ENCODE data around the gene APEH.
"Not testable (repeated sequence)": the region's sequence is repeated elsewhere in the genome, so short reads cannot be mapped to it uniquely, and the experiment has no call there.

APEH gene

DNA sequence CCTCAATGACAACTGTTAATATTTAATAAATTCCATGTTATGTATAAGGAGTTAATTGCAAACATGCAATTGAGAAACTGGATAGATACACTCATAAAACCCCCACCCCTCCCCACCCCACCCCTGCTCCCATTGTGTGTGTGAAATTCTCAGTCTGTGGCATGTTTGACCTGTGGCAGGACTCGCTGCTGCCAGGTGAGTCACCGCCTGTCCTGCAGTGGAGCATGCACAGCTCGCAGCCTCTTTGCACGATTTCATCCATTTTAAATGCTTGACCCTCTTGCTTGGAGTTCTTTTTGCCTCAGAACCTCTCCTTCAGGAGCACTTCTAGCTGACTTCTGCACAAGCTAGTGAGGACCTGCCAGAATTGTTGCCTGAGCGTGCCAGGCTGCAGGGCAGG, 5.3 kb upstream of the APEH start:
- no peak for DNase-seq (ENCODE audit: low read depth)

DNA sequence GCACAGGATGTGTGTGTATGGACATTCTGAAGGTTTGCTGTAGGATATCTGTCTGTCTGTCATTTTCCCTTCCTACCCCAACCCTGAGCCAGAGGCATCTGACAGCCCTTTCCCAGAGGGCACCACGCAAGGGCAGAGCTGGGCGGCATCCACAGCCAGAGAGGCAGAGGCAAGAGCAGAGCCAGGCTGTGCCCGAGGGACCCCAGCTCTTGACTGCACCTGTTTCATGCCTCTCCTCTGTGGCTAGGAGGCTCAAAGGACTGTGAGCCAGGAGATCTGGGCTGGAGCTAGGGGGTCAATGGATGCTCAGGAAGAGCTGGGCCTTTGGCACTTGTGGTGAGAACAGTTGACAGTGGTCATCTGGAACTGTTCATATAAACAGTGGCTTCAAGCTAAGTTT, 4.8 kb upstream of the APEH start:
- no peak for DNase-seq (ENCODE audit: low read depth)

DNA sequence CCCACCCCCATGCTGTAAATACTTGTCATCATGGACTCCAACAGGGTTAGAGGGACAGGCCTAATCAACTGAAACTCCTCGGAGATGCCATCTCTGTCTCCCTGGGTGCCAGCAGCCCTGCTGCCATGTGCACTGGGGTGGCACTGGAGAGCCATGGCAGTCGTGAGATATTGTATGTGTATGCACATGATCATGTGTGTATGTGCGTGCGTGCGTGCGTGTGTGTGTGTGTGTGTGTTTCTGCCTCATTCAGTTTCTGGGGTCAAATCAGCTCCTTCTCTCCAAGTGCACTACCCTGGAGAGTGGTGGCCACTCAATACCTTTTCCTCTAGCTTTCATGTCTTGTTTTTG, 3.2 kb upstream of the APEH start:
- DNase-seq (ENCODE audit: low read depth) = no peak

DNA sequence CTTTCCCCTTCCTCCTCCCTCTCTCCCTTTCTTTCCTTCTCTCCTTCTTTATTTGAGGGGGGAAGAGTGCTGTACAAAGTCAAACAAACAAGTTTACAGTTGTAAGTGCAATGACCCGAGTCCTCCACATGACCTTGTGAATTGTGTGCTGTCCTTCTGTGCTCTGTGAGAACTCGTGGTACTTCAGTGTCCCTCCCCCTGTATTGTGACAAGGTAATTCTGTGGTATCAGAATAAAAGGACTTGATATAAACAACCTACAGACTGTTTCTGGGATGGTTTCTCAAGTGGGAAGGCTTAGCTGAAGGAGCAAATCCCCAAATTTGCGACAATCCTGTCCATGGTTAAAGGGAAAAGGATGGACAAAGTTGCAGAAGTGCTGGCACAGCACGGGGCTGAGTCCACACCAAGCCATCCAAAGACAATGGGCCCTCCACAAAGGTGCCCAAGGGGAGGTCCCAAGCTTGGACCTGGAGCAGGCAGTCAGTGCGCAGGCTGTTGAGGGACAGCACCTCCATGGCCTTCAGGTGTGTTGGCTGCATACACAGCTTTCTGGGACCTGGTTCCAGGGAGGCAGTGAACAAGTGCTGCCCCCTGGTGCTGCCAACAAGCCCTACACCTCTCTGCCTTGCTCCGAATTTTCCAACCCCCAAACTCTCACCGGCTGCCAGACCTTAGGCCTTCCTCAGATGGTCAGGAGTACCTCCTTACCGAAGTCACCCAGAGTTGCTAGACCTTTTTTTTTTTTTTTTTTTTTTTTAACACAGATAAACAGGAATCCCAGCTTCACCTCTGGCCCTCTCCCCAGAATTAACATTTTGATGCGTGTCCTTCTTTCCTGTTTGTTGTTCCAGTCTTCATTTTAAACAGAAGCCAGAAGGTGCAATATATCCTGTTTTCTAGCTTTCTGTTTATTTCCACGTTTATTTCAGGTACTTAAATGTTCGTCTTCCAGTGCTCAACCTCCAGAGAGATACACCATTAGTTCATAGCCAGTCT, 2.6 kb upstream of the APEH start:
- DNase-seq (ENCODE audit: low read depth) = peak; percentile 56

DNA sequence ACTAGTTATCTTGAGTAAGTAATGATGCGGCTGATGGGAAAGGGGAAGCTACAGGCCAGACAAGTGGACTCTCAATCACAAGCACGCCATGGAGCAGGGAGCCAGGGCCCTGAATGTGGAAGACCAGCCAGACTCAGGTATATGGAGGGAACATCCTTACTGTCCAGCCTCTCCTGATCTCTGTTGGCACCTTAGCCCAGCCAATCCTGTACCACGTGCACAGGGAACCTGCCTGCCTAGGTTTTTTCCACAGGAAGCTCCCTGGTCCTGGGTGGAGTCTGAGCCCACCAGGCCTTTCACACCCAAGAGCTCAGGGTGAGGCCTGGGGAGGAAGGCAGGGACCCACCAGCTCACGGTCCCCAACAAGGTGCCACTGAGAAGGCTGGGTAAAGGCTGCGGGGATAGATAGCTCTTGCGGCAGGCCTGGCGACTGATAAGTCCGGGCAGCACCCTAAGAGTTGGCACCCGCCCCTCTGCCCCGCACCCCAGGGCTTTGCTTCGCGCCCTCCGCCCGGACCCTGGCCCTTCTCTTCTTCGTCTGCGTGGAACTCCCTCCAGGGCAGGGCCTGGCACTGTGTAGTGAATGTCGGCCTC, 933 bp upstream of the APEH start:
- DNase-seq (ENCODE audit: low read depth) = no peak

DNA sequence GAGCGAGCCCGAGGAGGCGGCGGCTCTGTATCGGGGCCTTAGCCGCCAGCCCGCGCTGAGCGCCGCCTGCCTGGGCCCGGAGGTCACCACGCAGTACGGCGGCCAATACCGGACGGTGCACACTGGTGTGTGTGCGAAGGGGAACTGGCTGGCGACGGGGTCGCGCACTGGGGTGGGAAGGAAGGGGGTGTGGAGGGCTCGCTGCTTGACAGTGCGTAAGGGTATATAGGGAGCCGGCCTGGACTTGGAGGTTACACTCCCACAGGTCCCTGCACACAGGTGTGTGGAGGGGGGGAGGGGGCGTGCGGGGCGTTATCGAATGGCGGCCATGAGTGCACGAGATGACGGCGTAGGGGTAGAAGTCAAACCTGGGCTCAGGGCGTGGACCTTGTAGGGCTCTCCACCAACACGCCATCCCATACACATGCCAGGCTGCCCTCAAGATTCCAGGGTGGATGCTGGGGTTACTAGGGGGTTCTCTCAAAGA, 389 bp downstream of the APEH start:
- no peak for DNase-seq (ENCODE audit: low read depth)

DNA sequence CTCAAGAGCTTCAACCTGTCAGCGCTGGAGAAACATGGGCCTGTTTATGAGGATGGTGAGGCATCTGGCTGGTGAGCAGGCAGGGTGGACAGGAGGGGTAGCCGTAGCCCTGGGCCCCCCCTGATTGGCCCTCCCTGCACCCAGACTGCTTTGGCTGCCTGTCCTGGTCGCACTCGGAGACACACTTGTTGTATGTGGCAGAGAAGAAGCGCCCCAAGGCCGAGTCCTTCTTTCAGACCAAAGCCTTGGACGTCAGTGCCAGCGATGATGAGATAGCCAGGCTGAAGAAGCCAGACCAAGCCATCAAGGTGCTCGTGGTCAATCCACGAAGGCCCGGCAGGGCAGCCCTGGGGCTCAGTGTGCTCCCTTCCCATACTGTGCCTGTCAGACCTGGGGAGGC, 1.8 kb downstream of the APEH start:
- no peak for DNase-seq (ENCODE audit: low read depth)

DNA sequence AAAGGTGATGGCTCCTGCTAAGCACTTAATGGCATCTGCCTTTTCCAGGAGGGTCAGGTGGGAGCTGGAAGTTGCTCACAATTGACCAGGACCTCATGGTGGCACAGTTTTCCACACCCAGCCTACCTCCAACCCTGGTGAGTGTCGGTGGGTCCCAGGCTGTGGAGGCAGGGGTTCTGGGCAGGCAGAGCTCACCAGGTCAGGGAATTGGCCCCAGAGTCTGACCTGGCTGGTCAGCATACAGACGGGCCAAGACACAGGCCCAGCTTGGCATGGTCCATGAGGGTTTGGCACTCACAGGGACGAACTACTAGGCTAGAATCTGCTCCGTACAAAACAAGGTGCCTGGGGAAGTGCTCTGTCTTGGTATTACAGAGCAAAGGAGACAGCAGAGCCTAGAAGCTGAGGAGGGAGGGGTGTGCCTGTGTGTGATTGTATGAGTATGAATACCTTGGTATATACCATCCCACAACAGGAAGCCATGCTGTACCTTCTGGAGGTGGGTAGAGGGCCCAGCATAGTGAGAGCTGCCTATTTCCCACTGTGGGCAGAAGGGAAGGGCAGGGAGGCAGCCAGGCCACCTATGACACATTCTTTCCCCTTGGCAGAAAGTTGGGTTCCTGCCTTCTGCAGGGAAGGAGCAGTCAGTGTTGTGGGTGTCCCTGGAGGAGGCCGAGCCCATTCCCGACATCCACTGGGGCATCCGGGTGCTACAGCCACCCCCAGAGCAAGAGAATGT, 6.5 kb downstream of the APEH start:
- DNase-seq (ENCODE audit: low read depth) = no peak

DNA sequence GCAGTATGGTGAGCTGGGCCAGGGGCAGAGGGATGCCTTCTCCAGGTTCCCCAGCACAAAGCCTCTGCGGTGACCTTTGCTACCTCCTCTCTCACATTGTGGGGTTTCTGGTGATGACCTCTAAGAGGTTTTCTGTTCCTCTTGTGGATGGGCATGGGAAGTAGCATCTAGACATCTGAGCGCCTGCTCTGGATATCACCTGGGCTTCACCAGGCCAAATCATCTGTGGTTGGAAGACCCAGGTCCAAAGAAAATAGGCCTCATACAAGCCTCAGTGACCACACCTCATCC, 7.0 kb downstream of the APEH start:
- no peak for DNase-seq (ENCODE audit: low read depth)

DNA sequence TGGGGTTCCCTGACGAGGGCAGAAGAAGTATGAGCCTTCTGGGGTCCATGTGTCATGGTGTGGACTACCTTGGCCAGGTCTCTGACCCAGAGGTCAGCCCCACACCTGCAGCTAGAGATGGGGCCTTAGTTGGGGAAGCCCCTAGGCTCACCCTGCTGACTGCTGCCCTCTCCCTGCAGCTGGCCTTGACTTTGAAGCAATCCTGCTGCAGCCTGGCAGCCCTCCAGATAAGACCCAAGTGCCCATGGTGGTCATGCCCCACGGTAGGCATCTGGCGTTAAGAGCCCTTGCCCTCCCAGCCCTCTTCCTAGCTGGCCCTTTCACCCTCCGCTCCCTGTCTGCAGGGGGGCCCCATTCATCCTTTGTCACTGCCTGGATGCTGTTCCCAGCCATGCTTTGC, 7.4 kb downstream of the APEH start:
- DNase-seq (ENCODE audit: low read depth) = no peak

DNA sequence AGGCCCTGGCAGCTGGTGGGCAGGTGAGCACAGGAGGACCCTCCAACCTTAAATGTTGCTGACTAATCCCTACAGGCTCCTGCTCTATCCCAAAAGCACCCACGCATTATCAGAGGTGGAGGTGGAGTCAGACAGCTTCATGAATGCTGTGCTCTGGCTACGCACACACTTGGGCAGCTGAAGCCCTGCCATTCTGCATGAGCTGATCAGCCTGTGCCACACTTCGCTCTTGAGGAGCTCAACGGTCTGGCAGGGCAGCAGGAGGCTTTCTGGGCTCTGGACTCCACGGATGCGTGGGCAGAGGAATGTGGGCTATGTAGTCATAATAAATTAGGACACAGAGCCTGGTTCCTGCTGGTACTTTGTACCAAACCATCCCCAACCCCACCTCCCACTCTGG, 9.0 kb downstream of the APEH start:
- no peak for DNase-seq (ENCODE audit: low read depth)

DNA sequence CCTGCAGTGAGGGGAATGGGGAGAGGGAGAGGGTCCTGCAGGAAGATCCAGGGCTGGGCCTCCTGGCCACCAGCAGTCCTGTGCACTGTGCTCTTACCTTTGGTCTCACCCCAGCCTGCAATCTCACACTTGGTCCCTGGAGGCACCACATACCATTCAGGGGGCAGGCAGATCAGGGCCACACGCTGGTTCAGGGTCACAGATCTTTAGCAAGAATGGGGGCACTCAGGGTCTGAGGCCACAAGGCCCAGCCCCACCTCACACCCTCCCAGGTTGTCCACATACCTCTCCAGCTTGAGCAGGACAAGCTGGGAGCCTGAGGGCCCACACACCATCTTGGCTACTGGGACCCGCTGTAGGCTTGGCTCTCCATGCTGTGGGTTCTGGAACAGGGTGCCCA, 10.3 kb downstream of the APEH start:
- not testable (repeated sequence) for DNase-seq (ENCODE audit: low read depth)

DNA sequence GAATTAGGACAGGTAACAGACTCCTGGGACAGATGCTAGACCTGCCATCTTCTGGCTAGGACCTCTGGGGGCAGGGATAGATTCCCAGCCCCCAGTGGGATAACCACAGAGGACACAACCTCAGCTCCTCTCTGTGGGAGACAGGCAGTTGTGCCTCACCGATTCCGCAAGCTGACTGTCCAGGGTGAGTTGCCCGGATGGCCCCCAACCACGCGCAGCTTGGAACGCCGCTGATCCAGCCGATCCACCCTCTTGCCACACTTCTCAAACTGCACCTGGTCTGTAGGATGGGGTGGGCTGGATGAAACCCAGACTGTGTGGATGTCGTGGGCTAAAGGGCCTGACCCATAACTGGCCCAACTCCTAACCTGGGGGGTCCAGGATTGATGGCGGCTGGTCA, 11.0 kb downstream of the APEH start:
- not testable (repeated sequence) for DNase-seq (ENCODE audit: low read depth)

DNA sequence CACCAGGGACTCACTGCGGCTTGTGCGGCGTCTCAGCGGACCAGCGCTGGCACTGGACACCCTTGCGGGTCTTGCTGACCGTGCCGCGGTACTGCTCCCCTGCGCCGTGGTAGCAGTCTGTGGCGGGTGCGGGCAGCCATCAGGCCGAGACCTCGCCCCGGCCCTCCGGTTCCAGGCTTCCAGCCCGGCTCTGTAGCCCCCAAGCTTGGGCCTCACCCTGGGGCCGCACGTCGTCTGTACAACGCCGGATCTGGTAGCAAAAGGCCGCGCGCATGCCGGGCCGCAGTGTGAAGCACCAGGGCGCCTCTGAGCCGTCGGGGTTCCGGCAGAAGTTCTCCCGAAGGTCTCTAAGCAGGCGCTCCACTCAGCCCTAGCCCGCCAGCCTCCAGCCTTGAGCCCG, 11.7 kb downstream of the APEH start:
- not testable (repeated sequence) for DNase-seq (ENCODE audit: low read depth)

DNA sequence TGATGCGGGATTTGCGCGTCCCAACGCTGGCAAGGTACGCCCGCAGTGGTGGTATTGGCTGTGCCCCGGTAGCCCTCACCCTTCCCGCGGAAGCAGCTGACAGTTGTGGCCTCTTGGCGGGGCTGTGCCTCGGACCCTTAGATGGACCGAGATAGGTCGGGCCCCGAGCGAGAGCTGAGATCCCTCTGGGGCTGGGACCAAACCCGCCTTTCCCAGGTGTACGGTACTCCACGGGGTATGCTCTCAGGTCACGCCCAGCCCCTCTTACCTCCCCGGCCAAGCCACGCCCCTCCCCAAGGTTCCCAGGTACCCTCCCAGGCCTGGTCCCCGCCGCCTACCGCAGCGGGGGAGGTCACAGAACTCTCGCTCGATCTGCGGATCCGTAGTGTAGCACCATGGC, 12.2 kb downstream of the APEH start:
- not testable (repeated sequence) for DNase-seq (ENCODE audit: low read depth)

DNA sequence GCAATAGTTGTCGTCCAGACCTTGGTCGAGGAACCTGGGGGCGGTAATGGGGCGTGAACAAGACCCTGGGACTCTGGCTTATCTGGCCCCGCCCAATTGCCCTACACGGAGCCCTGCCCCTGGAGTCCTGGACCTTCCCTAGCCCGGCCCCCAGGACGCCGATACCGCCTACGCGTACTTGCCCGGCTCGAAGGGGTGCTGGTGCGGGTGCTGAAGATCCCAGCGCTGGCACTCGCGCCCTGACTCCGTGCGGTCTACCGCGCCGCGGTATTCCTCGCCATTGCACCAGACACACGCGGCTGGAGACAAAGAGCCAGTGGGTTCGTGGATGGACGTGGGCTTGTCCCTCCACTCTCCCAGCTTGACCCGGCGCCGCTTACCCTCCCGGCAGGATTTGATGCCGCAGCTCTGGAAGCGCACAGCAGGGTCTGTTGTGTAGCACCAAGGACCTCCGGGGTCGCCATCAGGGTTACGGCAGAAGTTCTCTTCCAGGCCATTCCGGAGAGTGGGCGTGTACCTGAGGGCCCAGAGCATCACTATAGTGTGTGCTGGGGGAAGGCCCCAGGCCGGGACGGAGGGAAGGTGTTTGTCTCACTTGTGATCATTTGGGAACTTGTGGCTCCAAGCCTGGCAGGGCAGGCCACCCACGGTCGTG, 12.7 kb downstream of the APEH start:
- DNase-seq (ENCODE audit: low read depth) = not testable (repeated sequence)

DNA sequence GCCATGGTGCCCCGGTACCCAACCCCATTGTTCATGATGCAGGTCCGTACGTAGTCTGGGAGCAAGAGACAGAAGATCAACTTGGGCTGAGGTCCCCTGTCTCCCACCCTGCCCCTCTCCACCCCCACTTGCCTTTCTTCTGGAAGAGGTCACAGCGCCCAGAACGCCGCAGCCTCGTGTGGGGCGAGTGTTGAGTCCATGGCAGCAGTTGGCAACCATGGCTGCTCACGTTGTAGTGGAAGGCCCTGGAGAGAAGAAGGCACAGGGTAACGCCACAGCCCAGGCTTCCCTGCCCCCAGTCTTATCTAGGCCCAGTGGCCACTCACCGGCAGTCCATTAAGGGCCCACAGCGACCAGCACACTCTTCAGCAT, 13.3 kb downstream of the APEH start:
- not testable (repeated sequence) for DNase-seq (ENCODE audit: low read depth)

DNA sequence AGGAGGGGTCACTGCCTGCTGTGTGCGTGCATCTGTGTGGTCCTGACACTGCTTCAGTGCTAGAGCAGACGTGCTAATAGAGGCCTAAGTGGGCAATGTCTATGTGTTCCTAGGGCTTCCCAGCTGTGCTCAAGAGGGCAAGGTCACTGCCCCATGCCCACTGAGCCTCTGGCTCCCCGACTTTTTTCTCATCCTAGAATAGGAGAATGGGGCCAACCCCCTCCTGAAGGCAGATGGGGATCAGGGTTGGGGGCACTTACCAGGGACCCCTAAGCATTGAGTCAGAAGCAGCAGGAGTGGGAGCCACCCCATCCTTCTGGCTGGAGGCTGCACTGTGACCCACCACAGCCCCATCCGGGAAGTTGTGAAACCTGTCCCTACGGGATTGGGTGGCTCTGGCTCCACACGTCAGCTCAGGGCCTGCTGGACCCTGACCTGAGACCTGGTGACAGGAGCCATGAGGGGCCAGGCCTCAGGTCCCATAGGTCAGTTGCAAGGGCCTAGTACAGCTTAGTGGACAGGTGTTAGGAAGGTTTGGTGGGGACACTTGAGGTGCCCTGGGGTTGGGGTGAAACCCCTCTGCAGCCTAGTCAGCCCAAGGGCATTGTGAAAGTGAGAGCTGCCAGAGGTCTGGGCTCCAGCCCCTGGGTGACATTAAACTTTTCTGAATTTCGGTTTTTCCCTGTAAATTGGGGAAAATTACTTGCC, 14.3 kb downstream of the APEH start:
- not testable (repeated sequence) for DNase-seq (ENCODE audit: low read depth)

DNA sequence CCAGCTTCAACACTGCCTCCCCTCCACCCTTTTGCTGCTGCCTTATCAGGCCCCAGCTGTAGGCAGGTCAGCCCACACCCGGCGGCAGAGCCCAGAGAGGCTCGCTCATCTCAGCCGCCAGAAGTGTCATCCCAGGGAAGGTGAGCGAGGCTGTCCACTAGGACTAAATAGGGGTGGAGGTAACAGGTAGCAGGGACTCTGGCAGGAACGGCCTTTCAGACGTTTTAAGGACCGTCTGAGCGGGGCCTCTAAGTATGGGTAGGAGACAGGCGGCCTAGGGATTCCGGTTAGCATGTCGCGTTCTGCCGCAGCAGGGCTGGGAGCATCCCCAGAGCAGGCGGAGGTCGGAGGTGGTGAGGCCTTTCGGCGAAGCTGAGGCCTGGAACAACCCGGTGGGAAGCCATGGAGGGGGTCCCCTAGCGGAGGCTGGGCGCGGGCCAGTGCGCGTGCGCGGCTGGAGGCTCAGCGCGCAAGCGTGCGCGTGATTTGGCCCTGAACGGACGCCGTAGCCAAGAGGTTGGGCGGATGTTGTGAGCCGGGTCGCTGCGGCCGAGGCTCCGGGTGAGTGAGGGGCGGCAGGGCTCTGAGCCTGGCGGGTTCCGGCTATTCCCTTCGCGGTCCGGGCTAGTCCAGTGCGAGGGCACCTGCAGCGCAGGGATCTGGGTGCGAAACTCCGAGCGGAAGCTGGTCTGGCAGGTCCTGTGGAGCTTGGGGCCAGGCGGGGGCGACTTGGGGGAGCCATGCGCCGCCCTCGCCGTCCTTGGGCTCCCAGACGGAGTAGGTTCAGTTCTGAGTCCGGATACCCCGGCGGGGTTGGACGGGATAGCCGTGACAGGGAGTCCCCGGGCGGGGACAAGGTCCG, 15.1 kb downstream of the APEH start, which contains the start of the genes MST1 and RNF123:
Gene MST1, minus strand, starts transcription at position 429 of the 862 bp plus-strand sequence. CDS start 783 bp downstream, outside the sequence.
Gene RNF123, plus strand, starts transcription at position 512 of the 862 bp plus-strand sequence. CDS start 1,609 bp downstream, outside the sequence.
- peak; percentile 88 for DNase-seq (ENCODE audit: low read depth)

DNA sequence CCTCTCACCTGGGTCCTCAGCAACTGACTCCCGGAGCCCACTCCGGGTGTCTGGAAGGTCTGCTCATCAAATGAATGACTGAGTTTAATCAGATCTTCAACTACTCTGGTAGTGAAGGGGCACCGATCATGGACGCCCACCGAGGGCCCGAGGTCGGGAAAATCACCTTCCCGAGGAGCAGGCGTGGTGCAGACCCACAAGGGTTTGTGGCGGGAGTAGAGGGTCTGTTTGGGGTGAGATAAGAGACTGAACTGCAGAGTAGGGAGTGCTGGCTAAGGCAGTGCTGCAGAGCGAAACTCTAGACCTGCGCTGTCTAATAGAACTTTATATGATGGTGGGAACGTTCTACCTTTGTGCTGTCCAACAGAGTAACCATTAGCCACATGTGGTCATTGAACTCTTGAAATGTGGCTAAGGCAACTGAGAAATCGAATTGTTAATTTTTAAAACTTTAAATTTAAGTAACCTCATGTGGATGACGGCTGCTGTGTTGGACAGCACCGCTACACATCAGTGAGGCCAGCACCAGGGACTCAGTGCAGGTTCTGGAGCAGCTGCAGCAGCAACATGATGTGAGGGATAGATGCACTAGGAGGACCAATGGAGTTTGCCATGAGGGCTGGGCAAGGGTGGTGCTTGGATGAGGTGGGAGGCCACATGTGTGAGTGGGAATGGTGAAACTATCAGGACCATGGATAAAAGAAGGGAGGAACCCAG, 15.9 kb downstream of the APEH start:
- DNase-seq (ENCODE audit: low read depth) = not testable (repeated sequence)

Measured in activated T-helper 1 cell treated with Interleukin-2 at 50 U/mL for 16 hours (primary cell).